ENCODE results near the gene CPLX1.

Gene CPLX1

GRCh38 chr4:833731-834367, 7.9 kb upstream of the CPLX1 start:
- no peak for DNase-seq

- no peak for DNase-seq
Observed at GRCh38 chr4:833156-833555, 7.2 kb upstream of the CPLX1 start.

- no peak for DNase-seq
Observed at GRCh38 chr4:832536-832935, 6.6 kb upstream of the CPLX1 start.

GRCh38 chr4:832108-832507, 6.2 kb upstream of the CPLX1 start:
- no peak for DNase-seq

GRCh38 chr4:831483-831805, 5.5 kb upstream of the CPLX1 start:
- no peak for DNase-seq

- DNase-seq, result no peak
Observed at GRCh38 chr4:830601-831482, 4.9 kb upstream of the CPLX1 start.

GRCh38 chr4:829761-830600, 4.1 kb upstream of the CPLX1 start:
- no peak for DNase-seq

GRCh38 chr4:829291-829690, 3.4 kb upstream of the CPLX1 start:
- DNase-seq, result no peak

- DNase-seq, result no peak
Observed at GRCh38 chr4:828641-829271, 2.8 kb upstream of the CPLX1 start.

GRCh38 chr4:827209-828081, 1.5 kb upstream of the CPLX1 start:
- no peak for DNase-seq

GRCh38 chr4:826508-827208, 729 bp upstream of the CPLX1 start:
- DNase-seq, result no peak

GRCh38 chr4:825063-825970, 612 bp downstream of the CPLX1 start:
- peak in 2 of 51 donors; percentile 32 for DNase-seq

- DNase-seq, result no peak
Observed at GRCh38 chr4:824461-825062, 1.4 kb downstream of the CPLX1 start.

GRCh38 chr4:823761-824460, 2.0 kb downstream of the CPLX1 start:
- no peak for DNase-seq

GRCh38 chr4:823176-823760, 2.7 kb downstream of the CPLX1 start:
- DNase-seq, result no peak

GRCh38 chr4:822361-823175, 3.4 kb downstream of the CPLX1 start:
- DNase-seq, result no peak

GRCh38 chr4:821631-822030, 4.3 kb downstream of the CPLX1 start:
- DNase-seq, result no peak
